ENCODE data around the gene PER3.

DNA sequence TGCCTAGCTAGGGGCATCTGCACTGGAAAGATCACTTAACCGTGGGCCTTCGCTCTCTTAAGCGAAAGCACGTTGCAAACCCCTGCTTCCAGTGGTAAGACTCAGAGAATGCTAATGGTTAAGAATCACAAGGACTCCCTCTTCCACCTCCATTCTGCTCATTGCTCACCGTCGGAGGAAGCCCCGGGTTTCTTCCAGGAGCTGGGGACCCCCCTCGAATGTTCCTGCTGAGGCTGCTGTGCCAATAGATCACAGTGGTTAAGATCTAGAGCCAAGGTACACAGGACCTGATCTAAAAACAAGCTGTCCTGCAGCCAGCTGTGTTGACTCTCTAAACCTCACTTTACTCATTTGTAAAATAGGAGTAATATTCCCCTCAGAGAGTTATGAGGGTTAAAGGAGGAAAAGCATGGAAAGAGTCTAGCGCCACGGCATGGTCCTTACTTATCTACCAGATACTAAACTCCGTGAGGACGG is 12.2 kb upstream of the PER3 start:
- TF ChIP-seq POLR2A (IDR thresholded peaks at IDR 0.05; ENCODE audit: low read depth, low read length) (no peak), RAD21 (IDR thresholded peaks at IDR 0.05; ENCODE audit: low read length) (no peak), MXI1 (IDR thresholded peaks at IDR 0.05; ENCODE audit: borderline replicate concordance, low read depth, low read length) (no peak), FOS (IDR thresholded peaks at IDR 0.05; ENCODE audit: low read depth, low read length) (no peak), MAZ (IDR thresholded peaks at IDR 0.05; ENCODE audit: borderline replicate concordance, low read depth, low read length) (no peak)
- TF ChIP-seq, protein P1, sequence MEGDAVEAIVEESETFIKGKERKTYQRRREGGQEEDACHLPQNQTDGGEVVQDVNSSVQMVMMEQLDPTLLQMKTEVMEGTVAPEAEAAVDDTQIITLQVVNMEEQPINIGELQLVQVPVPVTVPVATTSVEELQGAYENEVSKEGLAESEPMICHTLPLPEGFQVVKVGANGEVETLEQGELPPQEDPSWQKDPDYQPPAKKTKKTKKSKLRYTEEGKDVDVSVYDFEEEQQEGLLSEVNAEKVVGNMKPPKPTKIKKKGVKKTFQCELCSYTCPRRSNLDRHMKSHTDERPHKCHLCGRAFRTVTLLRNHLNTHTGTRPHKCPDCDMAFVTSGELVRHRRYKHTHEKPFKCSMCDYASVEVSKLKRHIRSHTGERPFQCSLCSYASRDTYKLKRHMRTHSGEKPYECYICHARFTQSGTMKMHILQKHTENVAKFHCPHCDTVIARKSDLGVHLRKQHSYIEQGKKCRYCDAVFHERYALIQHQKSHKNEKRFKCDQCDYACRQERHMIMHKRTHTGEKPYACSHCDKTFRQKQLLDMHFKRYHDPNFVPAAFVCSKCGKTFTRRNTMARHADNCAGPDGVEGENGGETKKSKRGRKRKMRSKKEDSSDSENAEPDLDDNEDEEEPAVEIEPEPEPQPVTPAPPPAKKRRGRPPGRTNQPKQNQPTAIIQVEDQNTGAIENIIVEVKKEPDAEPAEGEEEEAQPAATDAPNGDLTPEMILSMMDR (conservative IDR thresholded peaks at IDR 0.05; ENCODE audit: low read depth, low read length), result no peak
